ENCODE data around the gene PPP4C. TPM values are rescaled to one million over a fixed set of nuclear protein-coding genes. Genes with fewer than 3 reads are reported as not detected.
A peak's percentile ranks its signal among the peaks of the same experiment; 100 is the strongest.
"Not testable (repeated sequence)": the region's sequence is repeated elsewhere in the genome, so short reads cannot be mapped to it uniquely, and the experiment has no call there.

Gene PPP4C
- polyA plus RNA-seq (ENCODE audit: insufficient read length in 4 of 4): 100 to 1,000 TPM in 1 of 4 donors, 10 to 100 TPM in 3; 82.0 to 120 (median 90.5) TPM

DNA sequence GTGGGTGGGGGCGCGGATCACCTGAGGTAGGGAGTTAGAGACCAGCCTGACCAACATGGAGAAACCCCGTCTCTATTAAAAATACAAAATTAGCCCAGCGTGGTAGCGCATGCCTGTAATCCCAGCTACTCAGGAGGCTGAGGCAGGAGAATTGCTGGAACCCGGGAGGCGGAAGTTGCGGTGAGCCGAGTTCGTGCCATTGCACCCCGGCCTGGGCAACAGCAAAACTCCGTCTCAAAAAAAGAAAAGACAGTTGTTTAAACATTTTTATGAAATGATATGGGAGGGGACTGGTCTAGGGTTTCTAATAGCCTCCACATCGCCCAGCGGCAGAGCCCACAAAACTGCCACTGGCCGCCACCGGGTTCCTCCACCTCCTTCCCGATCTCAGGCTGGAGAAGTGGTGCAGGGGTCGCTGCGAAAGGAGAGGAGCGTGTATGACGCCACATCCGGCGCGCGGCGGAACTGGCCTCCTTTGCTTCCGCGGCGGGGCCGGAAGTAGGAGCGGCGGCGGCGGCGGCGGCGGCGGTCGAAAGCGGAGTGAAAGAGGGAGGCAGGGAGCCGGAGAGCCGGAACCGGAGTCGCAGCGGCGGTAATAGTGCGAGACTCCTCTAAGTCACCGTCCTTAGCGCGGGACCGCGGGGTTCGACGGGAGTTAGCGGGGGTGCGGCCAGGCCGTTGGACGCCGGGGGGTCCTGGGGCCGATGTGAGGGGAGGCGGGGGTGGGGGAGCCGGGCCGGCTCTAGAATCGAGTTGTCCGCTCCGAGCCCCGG lies at the start of gene PPP4C:
PPP4C (plus strand) TSS at position 492 of the 773 bp plus-strand sequence. CDS start 384 bp downstream, outside the sequence.
- peak in 1 of 4 donors; percentile 81 for DNase-seq (ENCODE audit: low read depth in 4 of 4, low spot score in 3 of 4)

DNA sequence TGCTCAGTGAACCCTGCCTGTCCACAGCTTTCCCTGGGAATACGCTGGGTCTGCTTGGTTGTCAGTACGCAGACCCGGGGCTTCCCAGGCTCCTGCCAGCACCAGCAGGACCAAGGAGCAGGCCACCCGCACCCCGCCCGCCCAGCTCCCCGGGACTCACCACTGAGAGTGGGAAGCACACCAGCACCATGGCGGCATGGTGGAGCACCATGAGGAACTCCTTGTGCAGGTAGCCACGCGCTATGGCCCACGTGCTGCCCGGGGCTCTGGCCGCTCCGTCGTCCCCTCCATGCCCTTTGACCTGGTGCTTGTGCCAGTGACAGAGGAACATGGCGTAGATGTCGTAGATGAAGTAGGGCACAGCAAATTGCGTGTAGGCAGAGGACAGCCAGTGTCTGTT lies 49.3 kb upstream of the PPP4C start:
- no peak for DNase-seq (ENCODE audit: low read depth in 4 of 4, low spot score in 3 of 4)

DNA sequence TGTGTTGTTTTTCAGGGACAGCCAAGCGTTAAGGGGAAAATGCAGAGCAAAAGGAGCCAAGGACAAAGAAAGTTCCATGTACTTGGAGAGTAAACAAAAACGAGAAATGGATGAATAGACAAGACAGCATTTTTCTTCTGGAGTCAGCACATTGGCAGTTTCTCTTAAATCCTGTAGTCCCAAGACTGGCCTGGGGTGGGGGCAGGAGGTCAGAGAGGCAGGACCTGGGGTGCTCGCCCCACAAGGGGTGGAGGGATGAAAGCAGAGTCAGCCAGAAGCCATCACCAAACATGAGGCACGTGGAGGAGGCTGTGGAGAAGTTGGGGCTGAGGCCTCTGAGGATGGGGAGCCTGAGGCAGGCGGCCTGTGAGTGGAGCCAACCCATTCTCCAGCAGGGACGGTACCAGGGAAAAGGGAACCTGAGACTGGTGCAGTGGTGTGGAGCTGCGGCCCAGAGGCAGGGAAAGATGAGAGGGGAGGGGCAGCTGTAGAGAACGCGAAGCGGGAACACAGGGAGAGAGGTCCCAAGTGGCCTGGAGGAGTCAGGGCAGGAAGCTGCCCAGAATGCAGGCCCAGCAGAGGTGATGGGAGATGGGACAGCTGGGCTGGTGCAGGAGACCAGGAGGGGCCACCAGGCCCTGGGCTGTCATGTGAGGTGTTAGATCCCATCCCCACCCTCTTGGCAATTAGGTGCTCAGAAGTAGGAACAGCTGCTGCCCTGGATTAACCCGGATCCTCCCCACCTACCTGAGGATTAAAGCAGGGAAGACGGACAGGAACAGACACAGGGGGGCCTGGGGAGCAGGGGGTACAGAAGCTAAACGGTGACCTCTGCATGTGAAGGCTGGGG lies 48.0 kb upstream of the PPP4C start:
- no peak for DNase-seq (ENCODE audit: low read depth in 4 of 4, low spot score in 3 of 4)

DNA sequence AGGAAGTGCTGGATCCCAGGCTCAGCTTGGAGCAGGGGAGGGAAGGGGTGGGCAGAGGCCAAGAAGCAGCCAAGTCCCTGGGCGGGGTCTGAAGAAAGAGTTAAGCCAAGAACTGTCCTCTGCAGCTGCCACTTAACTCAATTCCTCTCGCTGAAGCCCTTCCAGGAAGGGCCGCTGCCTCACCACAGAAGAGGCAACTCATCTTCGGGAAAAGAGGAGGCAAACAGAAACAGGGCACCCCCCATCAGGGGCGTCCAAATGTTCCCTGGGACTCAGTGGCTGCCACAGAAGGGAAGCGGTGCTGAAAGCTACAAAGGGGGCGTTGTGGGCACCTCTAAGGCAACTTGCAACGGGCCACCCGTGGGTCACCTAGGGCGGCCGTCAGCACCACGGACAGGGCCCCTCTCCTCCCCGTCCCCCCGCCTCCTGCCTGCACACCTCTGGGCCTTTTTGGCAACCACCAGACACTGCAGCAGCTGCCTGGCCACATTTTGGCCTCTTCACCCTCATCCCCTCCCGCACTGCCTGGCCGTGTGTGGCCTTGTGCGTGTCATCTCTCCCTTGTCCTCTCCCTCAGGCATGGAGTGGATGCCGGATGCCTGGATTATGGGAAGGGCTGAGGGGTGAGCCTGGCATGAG lies 47.2 kb upstream of the PPP4C start:
- no peak for DNase-seq (ENCODE audit: low read depth in 4 of 4, low spot score in 3 of 4)

DNA sequence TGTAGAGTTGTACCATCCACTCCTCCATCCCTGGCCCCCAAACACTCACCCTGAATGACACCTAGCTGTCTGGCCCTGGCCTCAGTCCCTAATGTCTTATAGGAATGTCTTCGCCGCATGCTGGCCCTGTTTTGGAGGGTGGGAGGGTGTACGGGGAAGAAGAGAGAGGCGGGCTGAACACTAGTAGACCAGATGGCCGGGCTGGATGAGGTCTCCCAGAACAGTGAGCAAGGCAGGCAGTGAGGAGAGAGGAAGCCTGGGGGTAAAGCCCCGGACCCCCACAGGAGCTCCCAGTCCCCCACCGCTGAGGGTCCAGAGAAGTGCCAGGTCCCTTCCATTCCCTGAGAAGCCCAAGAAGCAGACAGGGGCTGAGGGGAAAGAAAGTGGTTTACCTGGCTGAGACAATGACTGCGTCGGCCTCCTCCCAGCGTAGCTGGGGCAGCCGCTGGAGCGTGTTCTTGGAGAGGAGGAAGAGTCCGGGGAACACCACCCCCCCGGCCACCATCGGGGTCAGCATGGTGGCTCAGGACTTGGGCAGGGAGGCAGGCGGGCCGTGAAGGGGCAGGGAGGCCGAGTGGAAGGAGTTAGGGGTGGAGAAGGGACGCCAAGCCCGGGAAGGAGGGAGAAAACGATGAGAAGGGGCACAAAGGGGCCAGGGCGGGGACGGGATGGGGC lies 45.6 kb upstream of the PPP4C start:
- no peak for DNase-seq (ENCODE audit: low read depth in 4 of 4, low spot score in 3 of 4)

DNA sequence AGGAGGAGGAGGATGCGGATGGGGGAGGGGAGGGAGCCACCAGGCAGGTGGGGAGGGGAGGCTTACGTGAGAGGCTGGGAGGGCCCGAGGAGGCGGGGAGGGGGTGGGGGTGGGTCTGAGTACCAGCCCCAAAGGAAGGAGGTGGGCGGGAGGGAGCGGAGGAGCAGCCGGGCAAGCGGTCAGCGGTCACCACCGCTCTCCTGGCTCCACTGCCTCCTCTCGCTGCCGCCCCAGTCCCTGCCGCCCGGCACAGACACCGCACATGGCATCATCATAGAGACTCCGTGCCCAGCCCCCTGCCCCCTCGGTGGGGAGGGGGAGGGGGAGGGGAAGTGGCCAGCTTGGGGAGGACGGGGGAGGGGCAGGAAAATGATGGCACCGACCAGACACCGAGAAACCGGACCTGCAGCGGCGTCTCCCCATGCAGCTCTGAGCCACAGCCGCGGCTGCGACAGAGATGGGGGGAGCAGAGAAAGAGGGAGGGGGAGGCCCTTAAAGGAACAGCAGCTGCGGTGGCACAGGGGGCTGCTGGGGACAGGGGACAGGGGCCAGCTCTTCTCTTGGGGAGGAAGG lies 44.9 kb upstream of the PPP4C start, which contains the start of gene TLCD3B:
TLCD3B (minus strand) TSS at position 431 of the 573 bp plus-strand sequence. CDS start 744 bp downstream, outside the sequence.
- no peak for DNase-seq (ENCODE audit: low read depth in 4 of 4, low spot score in 3 of 4)

DNA sequence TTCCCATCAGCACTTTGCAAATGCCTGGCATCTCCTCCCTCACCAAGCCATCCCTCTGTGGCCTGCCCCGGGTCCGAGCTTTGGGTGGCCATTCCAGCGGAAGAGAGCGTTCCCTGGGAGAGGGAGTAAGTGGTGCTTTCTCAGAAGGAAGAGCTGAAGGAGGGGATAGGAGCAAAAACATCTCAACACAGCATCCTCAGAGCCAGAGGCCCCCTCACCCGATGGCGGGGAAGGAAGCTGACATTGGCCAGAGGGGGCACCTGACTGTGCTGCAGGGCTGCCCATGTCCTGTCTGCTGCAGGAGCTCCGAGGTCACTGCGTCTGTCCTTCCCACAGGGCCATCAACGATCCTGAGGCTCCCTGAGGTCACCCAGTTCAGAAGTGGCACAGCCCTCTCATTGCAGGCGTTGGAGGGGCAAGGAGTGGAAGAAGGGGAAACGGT lies 44.3 kb upstream of the PPP4C start:
- DNase-seq (ENCODE audit: low read depth in 4 of 4, low spot score in 3 of 4): no peak

DNA sequence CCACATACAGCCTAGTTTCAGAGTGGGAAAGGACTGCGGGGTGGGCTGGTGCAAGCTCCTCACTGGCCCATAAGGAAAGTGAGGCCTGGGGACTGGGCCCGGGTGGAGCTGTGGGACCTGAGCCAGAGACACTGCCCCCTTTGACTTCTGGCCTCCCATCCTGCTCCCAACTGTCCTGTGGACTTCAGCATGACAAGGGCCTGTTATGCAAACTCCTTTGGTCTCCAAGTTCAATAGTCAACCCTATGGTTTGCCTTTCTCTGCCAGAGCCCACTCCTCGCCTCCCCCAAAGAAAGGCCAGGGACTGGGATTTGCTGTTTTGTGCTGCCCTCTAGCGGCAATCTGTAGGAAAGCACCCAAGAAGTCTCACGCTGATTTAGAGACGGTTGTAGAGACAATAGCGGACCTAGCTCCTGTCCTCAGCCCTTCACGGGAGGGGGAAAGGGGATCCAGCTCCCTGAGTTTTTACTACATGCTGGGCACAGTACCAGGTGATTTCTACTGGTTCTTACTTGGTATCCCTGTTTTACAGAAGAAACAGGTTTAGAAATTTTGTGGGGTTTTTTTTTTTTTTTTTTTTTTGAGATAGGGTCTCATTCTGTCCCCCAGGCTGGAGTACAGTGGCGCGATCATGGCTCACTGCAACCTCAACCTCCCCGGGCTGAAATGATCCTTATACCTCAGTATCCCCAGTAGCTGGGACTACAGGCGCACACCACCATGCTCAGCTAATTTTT lies 43.5 kb upstream of the PPP4C start:
- peak in 2 of 4 donors; percentile 60 to 67 for DNase-seq (ENCODE audit: low read depth in 4 of 4, low spot score in 3 of 4)

DNA sequence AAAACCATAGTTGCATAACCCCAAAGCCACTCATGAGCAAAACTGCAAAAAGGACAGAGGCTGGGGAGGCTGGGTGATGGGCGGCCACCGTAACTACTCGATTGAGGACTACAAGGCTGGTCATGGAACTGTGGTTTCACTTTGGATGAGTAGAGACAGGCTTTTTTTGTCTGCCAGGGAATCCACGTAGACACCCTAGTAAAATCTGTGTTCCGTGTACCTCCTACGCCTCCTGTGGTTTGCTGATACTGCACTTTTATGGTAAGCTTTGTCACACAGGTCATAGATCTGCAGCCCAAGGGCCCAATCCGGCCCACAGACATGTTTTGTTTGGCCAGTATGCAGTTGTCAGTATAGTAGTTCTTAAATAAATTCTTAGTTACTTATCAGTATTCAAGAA lies 42.5 kb upstream of the PPP4C start:
- no peak for DNase-seq (ENCODE audit: low read depth in 4 of 4, low spot score in 3 of 4)

DNA sequence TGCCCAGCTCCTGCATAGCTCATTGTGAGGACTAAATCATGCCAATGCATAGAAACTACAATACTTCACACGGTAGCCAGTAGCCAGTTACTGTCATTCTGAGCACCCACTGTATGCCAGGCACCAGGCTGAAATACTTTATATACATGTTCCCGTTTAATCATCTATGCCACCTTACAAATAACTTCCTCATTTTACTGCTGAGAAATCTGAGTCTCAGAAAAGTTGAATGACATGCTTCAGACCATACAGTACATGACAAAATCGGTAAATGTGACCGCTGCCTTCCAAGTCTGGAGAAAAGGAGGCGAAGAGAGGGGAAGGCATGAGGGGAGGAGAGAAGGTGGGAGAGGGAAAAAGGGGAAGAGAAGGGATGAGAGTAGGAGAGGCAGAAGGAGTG lies 35.6 kb upstream of the PPP4C start:
- no peak for DNase-seq (ENCODE audit: low read depth in 4 of 4, low spot score in 3 of 4)

DNA sequence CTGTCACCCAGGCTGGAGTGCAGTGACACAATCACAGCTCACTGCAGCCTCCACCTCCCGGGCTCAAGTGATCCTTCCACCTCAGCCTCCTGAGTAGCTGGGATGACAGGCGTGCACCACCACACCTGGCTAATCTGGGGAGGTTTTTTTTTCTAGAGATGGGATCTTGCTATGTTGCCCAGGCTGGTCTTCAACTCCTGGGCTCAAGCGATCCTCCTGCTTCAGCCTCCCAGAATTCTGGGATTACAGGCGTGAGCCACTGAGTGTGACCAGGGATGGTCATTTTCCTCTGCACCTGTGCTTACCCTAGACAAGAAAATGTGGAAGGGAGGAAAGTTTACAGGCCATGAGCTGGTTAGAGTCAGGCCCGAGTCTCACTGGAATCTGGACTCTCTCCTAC lies 35.1 kb upstream of the PPP4C start:
- DNase-seq (ENCODE audit: low read depth in 4 of 4, low spot score in 3 of 4): not testable (repeated sequence)

DNA sequence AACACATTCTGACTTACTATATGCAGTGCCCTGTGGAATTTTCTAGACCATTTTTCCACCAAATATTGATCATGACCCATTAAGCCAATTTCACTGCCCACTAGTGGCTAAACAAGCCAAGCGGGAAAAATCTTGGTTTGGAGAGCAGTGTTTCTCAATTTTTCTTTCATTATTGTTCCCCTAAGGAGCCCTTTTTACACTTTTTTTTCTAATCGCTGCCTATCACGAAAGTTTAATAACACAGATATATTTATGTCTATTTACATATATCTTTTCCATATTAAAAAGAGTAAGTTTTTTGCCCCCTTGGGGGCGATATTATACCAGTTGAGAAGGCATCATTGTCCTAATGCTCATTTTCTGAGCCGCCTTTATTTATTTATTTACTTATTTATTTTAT lies 34.0 kb upstream of the PPP4C start:
- peak in 1 of 4 donors; percentile 19 for DNase-seq (ENCODE audit: low read depth in 4 of 4, low spot score in 3 of 4)

DNA sequence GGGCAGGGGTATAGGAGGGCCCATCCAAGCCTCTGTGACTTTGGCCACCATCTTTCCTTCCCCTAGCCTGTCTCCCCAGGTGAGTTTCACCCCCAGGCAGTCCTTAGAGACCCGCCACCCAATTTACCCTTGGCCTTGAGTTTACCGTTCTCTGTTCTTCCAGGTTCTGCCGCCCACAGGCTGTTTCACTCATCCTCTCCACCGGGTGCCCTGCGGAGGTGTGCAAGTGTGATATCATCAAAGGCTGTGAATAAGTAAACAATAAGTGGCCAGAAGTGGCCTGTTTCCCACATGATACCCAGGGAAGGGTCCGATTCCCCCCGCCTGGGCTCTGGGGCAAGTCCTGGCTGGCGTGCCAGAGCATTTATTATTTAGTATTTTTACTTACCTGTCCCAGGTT lies 29.6 kb upstream of the PPP4C start:
- no peak for DNase-seq (ENCODE audit: low read depth in 4 of 4, low spot score in 3 of 4)

DNA sequence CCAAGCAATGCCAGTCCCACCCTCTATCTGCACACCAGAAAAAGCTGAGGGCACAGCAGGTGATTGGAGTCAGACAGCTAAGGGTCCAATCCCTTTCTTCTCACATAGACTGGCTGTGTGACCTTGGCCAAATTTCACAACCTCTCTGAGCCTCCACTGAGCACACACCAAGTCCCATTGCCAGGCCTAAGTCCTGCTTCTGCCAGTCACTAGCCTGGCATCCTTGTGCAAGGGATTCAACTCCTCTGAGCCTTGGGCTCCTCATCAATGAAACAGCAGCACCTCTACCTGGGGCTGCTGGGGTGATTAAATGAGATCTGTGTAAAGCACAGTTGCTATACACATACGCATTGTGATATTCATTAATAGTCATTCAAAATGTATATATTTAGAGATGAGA lies 29.2 kb upstream of the PPP4C start:
- no peak for DNase-seq (ENCODE audit: low read depth in 4 of 4, low spot score in 3 of 4)

DNA sequence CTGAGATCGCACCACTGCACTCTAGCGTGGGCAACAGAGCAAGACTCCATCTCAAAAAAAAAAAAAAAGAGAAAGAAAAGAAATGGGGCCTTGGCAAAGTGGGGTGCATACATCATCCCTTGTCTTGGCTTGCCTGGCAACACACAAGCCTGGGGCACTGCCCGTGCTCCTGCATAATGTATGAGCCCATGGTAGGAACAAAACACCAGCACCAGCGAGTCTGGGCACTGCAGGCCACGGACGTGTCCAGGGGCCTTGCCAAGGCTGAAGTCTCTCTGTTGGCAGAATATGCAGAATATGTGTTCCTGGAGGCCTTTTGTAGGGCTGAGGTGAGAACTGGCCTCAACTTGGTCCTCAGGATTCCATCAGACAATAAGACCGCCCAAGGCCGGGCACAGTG lies 25.9 kb upstream of the PPP4C start:
- no peak for DNase-seq (ENCODE audit: low read depth in 4 of 4, low spot score in 3 of 4)

DNA sequence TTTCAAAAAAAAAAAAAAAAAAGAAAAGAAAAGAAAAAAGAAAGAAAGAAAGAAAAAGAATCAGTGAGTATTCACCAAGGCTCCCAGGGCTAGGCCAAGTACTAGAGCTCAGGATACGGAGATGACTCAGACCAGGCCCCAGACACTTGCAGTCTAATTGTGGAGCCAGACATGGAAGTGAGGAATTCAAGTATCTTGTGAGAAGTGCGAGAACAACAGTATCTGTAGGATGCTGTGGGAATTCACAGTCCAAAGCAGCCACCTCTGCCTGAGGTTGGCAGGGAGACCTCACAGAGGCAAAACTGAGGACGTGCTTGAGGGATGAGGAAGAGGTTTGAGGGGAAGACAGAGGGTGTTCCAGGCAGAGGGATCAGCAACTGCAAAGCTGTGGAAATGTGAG lies 24.3 kb upstream of the PPP4C start:
- DNase-seq (ENCODE audit: low read depth in 4 of 4, low spot score in 3 of 4): no peak

DNA sequence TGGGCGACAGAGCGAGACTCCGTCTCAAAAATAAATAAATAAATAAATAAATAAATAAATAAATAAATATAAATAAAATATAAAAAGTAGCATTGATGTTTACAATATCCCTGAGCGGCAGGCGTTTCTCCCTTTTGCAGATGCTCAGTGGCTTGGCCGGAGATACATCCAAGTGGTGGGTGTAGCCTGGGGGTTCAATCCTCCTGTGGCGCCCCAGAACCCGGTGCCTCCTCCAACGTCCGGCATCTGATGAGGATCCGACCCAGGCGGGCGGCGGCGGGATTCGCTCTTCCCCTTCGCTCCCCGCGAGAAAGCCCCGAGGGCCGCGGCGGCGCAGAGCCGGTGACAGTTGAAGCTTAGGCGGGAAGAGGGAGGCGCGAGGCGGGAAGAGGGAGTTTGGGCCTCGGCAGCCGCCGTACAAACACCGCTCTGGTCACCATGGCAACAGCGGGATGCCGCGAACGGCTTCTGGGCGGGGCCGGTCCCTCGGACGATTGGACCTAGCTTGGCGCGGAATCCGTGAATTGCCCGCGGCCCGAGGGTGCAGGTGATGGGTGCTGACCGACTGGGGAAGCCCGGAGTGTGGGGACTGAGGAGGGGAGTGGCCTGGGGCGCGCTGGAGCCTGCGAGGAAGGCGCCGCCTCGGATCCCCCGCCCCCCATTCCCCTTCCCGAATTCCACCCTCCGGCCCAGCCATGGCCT lies 23.0 kb upstream of the PPP4C start:
- DNase-seq (ENCODE audit: low read depth in 4 of 4, low spot score in 3 of 4): peak; percentile 78 to 85 (median 80)

DNA sequence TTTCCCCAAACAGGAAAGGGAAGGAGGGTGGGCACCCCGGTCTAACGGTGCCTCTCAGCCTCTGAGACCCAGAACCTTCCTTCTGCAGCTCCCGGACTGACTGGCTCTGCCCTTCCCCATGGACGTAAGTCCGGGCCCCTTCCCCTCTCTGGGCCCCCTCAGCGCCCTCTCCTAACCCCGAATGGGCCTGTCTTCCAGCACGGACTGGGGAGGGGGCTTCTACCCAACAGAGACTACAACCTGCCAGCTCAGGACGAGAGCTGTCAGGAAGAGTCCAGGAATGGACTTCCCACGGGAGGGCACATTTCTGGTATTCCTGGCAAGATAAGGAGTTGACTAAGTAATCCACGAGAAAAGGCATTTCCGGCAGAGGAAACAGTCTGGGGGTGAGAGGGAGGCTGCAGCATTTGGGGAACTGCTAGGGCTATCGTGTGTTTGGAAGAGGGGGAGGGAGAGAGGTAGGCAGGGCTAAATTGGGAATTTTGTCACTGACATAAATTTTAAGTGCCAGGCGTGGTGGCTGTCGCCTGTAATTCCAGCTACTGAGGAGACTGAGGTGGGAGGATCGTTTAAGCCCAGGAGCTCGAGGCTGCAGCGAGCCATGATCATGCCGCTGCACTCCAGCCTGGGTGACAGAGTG lies 22.3 kb upstream of the PPP4C start:
- DNase-seq (ENCODE audit: low read depth in 4 of 4, low spot score in 3 of 4): no peak

All from right renal pelvis (tissue), 4 donors.